HK-2 (cell line): ENCODE results near the gene LYZ.
A peak's percentile ranks its signal among the peaks of the same experiment; 100 is the strongest.
"Not testable (repeated sequence)": the region's sequence is repeated elsewhere in the genome, so short reads cannot be mapped to it uniquely, and the experiment has no call there.

Experiments used
- DNase-seq: peaks from one replicate; pipeline ENCODE4 v3.0.0-alpha.2; 2018; ENCODE audit not compliant: unreplicated experiment

LYZ gene

DNA sequence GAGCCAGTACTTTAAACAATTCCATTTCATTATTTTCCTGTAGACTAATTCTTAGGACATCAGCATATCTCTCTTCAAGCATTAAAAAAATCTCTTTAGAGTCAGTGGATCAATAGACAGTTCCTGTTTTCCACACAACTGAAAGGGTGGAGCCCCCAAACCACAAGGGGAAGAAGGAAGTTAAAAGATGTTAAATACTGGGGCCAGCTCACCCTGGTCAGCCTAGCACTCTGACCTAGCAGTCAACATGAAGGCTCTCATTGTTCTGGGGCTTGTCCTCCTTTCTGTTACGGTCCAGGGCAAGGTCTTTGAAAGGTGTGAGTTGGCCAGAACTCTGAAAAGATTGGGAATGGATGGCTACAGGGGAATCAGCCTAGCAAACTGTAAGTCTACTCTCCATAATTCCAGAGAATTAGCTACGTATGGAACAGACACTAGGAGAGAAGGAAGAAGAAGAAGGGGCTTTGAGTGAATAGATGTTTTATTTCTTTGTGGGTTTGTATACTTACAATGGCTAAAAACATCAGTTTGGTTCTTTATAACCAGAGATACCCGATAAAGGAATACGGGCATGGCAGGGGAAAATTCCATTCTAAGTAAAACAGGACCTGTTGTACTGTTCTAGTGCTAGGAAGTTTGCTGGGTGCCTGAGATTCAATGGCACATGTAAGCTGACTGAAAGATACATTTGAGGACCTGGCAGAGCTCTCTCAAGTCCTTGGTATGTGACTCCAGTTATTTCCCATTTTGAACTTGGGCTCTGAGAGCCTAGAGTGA, at the start of gene LYZ:
LYZ (plus strand) TSS at position 220 of the 777 bp plus-strand sequence; CDS start at position 248, 28 bp downstream.
- DNase-seq: no peak

DNA sequence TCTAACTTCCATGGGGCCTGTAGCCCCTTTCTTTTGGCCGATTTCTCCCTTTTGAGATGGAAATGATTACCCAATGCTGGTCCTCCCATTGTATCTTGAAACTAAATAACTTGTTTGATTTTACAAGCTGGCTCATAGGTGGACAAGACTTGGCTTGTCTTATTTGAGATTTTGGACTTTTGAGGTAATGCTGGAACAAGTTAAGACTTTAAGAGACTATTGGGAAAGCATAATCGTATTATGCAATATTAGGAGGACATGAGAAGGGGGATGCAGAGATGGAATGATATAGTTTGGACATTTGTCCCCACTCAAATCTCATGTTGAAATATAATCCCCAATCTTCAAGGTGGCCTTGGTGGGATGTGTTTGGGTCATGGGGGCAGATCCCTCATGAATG, 49.2 kb upstream of the LYZ start:
- no peak for DNase-seq

DNA sequence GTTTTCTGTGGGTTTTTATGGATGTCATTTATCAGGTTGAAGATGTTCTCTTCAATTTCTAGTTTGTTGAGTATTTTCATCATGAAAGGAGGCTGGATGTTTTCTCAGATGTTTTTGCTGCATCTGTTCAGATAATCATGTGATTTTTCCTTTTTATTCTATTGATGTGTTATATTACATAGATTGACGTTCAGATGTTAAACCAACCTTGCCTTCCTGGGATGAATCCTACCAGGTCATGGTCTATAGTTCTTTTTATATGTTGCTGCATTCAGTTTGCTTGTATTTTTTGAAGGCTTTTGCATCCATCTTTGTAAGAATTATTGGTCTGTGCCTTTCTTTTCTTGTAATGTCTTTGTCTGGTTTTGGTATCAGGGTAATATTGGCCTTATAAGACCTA, 43.9 kb upstream of the LYZ start:
- no peak for DNase-seq

GRCh38 chr12:69309461-69309860, 38.7 kb upstream of the LYZ start:
- DNase-seq: no peak

DNA sequence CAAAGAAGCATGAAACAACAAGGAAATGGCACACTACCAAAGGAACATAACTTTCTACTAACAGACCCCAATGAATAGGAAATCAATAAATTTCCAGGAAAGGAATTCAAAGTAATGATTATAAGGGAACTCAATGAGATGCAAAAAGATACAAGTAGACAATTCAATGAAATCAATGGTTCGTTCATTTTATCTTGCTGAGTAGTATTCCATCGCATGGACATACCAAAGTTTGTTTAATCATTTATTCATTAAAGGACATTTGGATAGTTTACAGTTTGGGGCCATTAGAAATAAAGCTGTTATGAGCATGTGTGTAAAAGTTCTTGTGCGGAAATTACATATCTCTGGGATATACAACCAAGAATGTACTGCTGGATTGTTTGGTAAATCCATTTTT, 35.0 kb upstream of the LYZ start:
- DNase-seq: no peak

- not testable (repeated sequence) for DNase-seq
Observed at GRCh38 chr12:69316784-69317183, 31.4 kb upstream of the LYZ start.

DNA sequence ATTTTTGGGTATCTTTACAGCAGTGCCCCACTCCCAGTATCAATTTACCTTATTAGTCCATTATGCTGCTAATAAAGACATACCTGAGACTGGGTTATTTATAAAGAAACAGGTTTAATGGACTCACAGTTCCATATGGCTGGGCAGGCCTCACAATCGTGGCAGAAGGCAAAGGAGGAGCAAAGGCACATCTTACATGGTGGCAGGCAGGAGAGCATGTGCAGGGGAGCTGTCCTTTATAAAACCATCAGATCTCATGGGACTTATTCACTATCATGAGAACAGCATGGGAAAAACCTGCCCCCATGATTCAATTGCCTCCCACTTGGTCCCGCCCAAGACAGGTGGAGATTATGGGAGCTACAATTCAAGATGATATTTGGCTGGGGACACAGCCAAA, 30.9 kb upstream of the LYZ start:
- not testable (repeated sequence) for DNase-seq

- no peak for DNase-seq
Observed at GRCh38 chr12:69318225-69318624, 30.0 kb upstream of the LYZ start.

DNA sequence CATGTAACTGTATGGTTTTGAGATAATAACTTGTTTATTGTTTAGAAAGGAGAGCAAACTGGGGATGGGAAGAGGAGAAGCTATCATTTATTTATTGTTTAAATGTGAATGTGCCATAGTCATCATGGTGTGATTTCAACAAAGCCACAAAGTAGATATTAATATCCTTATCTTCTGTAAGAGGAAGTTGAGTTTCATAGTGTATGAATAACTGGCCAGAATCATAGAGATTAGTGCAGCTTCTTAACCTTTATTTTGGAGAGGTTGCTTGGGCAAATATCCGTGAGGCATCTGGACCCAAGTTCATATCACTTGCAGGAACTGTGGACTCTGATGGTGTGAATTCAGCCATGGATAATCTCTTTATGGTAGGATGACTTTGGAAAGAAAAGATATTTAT, 26.8 kb upstream of the LYZ start:
- no peak for DNase-seq

DNA sequence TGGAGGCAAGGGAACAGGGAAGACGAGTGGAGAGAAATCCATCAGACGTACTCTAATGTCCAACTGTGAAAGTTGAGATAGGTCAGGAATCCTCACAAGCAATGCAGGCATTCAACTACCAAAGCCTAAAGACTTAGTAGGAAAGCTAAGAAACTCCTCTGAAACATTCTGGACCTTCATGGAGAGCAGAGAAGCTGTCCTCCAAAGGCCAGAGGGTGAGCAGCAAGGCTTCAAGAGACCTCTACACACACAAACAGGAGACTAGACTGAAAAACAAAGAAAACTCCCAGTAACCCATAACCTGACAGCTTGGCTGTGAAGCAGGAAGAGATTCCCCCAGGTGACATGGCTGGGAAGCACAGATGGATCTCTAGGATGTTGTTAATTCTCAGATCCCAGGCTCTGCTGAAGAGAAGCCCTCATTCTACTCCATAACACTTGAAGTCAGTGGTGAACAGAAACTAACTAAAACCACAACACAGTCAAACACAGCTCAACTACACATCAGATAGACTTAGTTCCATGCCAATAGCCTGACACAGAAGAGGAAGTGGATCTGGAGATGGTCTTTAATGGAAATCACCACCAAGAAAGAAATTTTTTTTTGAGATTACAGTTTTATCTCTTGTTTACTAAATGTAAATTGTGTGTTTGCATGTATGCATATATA, 23.2 kb upstream of the LYZ start:
- DNase-seq: no peak

DNA sequence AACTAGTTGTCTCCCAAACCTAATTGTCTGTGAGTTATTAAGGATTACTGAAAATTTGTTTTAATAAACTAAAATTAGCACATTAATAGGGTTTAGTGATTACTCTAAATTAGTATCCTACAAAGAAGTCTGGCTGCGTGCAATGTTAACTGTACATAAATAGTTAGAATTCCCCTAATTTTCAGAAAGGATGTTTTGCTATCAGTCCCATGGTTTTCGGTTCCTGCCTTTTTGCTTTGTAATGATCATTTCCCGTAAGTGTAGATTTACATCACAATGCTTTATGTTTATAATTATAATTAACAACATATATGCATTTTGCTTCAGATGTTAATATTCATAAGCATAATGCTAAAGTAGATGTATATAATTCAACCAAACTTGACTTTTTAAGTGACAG, 19.8 kb upstream of the LYZ start:
- no peak for DNase-seq

DNA sequence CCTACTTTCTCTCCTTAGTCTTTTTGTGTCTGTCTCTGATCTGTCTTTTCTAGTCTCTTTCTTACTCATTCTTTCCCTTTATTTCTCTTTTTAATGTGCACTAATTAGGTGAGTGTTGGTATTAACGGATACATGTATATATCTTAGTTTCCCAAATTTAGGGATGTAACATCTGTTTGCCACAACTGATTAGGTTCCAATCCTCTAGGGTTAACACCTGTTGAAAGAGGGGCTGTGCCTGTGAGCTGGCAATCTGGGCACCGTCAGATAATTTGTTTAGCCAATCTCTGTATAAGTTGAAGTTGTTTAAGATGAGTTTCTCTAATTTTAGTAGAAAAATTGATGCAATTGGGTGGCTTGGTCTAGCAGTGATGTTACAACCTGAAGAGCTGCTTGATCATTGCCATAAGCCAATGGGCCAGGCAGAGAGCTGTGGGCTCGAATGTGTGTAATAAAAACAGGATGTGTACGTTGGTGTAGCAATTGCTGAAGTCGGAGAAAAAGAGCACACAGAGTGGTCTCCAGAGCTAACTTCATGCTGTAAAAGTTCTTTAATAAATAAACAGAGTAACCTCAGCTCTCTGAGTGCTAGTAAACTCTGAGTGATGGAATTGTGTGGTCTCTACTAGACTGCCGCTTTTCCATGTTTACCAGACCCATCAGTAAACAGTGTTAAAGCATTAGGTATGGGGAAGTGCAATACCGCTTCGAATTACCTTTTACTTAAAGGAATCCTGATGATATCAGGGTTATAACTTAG, 18.3 kb upstream of the LYZ start:
- no peak for DNase-seq

- DNase-seq: peak; percentile 18
Observed at GRCh38 chr12:69330475-69331473, 17.4 kb upstream of the LYZ start.

- no peak for DNase-seq
Observed at GRCh38 chr12:69331519-69331908, 16.7 kb upstream of the LYZ start.

- DNase-seq: no peak
Observed at GRCh38 chr12:69331909-69332684, 16.1 kb upstream of the LYZ start.

DNA sequence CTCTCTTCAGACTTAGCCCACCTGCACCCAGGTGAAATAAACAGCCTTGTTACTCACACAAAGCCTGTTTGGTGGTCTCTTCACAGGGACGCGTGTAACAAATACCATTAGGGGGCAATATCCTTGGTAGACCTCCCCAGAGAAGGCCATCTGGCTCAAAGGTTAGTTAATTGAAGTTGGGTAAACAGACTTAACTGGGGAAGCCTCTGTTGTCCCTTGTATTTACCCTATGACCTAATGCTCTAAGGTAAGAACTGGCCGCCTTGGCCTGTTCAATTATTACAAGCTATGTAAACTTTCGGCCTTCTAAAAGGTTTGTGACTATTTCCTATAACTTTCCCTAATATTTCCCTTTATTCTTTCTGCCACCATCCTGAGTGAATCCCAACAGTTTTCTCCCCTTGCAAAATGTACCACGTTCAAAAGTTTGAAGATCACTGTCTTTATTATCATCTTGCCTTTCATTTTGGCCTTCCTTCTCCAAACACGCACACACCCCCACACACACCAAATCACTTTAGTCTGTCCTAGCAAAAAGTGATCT, 15.3 kb upstream of the LYZ start:
- no peak for DNase-seq

DNA sequence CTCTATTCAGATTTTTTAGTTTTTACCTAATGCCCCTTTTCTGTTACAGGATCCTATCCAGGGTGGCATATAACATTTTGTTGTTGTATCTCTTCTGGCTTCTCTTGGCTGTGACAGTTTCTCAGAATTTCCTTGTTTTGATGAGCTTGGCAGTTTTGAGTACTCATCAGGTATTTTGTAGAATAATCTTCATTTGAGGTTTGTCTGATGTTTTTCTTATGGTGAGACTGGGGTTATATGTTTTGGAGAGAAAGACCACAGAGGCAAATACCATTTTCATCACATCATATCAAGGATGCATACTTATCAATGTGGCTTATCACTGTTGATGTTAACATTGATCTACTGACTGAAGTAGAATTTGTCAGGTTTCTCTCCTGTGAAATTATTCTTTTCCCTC, 14.0 kb upstream of the LYZ start:
- DNase-seq: no peak

DNA sequence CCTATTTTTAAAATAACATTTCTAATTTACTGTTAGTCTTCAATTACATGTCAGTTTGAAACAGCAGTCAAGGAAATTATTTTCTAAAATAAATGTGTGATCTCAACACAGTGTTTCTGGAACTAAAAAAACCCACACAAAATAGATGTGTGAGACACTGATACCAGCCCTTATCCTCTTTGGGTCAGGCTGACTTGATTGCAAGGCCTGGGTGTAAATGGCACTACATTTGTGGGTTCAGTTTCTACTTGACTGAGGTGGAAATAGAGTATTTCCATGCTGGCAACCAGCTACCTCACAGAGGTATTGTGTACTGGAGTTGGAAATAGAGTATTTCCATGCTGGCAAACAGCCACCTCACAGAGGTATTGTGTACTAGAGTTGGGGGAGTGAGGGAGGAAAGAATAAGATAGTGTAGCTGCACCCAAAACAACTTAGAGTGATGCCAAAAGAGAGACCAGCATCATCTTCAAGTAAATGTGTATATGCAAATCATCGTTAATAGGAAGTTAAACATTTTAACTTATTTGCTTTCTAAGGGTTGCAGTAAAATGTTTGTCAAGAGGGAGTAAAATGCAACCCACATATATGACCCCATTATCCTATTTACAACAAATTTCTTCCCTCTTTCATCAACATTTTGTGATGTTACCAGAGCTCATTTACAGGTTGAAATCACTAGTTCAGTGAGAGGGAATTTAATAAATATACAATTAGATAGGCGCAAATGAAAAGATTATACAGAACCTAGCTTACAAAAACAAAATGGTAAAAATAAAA, 10.7 kb upstream of the LYZ start:
- DNase-seq: no peak

DNA sequence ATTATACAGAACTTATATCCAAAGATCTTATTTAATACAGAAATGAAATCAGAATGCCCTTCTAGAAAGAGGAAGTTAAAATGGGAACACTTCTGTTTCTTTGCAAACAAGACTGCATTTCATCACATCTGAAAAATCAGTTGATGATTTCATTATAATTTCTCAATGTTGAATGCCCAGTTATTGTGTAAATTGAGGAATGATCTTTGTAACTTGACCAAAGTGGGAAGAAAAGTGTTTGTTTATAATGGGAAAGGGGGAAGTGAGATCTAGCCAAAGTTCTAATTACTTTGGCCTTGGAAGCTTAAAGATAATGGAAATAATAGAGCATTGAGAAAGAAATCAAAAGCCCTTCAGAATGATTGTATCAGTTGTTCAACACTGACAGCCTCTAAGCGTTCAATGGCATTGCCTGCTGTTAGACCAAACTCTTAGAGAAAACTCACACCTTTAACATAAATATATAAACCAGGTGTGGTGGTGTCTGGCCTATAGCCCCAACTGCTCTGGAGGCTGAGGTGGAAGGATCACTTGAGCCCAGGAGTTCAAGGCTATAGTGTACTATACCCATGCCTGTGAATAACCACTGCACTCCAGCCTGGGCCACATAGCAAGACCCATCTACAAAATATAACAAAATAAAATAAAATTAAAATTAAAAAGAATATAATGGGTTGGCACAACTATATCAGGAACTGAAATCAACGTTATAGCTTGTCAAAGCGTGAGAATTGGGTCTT, 9.9 kb upstream of the LYZ start:
- DNase-seq: no peak
